SK-N-SH treated with all-trans-retinoic acid at 6 μM for 48 hours (cell line): ENCODE data around the gene AKAP6.
A peak's percentile ranks its signal among the peaks of the same experiment; 100 is the strongest.

Experiments used
- ATAC-seq: fragments of 200-7000 bp; cut with Tn5 transposase; 3 replicates; pipeline ENCODE4 v1.9.1; 2020; ENCODE audit warnings: mild to moderate bottlenecking, moderate library complexity
- ARNTL ChIP-seq: fragments of 450-650 bp; formaldehyde crosslinking; IDR thresholded peaks from 2 replicates; pipeline ENCODE4 v1.5.0; 2020; ENCODE audit warnings: low read depth, mild to moderate bottlenecking, moderate library complexity, borderline replicate concordance
- BACH2 ChIP-seq: fragments of 250-450 bp; sonication (Bioruptor Pico); IDR thresholded peaks from 2 replicates; pipeline ENCODE4 v1.9.0; 2021; ENCODE audit warnings: mild to moderate bottlenecking, borderline replicate concordance
- CREB5 ChIP-seq: fragments of 250-450 bp; sonication (Bioruptor Pico); IDR thresholded peaks from 2 replicates; pipeline ENCODE4 v1.5.1; 2020; ENCODE audit warnings: low read depth, mild to moderate bottlenecking, moderate library complexity
- CSDC2 ChIP-seq: fragments of 250-450 bp; sonication (Bioruptor Pico); IDR thresholded peaks from 2 replicates; pipeline ENCODE4 v1.5.0; 2020; ENCODE audit warnings: mild to moderate bottlenecking, moderate library complexity
- CSRNP3 ChIP-seq: fragments of 250-450 bp; sonication (Bioruptor Pico); IDR thresholded peaks from 2 replicates; pipeline ENCODE4 v1.5.1; 2021; ENCODE audit warnings: mild to moderate bottlenecking, moderate library complexity
- ESRRG ChIP-seq: fragments of 250-450 bp; sonication (Bioruptor Pico); IDR thresholded peaks from 2 replicates; pipeline ENCODE4 v1.6.1; 2021; ENCODE audit warnings: mild to moderate bottlenecking
- GLIS3 ChIP-seq: fragments of 250-450 bp; sonication (Bioruptor Pico); IDR thresholded peaks from 2 replicates; pipeline ENCODE4 v1.5.0; 2020; ENCODE audit warnings: mild to moderate bottlenecking, moderate library complexity
- ISL1 ChIP-seq: fragments of 250-450 bp; sonication (Bioruptor Pico); IDR thresholded peaks from 2 replicates; pipeline ENCODE4 v2.1.2; 2022; ENCODE audit warnings: mild to moderate bottlenecking, moderate library complexity
- OSR1 ChIP-seq: fragments of 250-450 bp; sonication (Bioruptor Pico); IDR thresholded peaks from 2 replicates; pipeline ENCODE4 v1.8.0; 2022; ENCODE audit warnings: moderate library complexity, mild to moderate bottlenecking, inconsistent platforms
- PATZ1 ChIP-seq: fragments of 250-450 bp; sonication (Bioruptor Pico); IDR thresholded peaks from 2 replicates; pipeline ENCODE4 v1.8.0; 2020; ENCODE audit warnings: mild to moderate bottlenecking, moderate library complexity, borderline replicate concordance
- POU6F1 ChIP-seq: fragments of 250-450 bp; sonication (Bioruptor Pico); IDR thresholded peaks from 2 replicates; pipeline ENCODE4 v1.8.0; 2021; ENCODE audit warnings: low read depth, mild to moderate bottlenecking, moderate library complexity, borderline replicate concordance
- PPARA ChIP-seq: fragments of 250-450 bp; sonication (Bioruptor Pico); IDR thresholded peaks from 2 replicates; pipeline ENCODE4 v1.5.0; 2020; ENCODE audit warnings: mild to moderate bottlenecking, borderline replicate concordance
- RARB ChIP-seq: fragments of 250-450 bp; sonication (Bioruptor Pico); IDR thresholded peaks from 2 replicates; pipeline ENCODE4 v1.8.0; 2021; ENCODE audit warnings: mild to moderate bottlenecking, moderate library complexity
- SNAI2 ChIP-seq: fragments of 250-450 bp; sonication (Bioruptor Pico); IDR thresholded peaks from 2 replicates; pipeline ENCODE4 v1.5.0; 2020; ENCODE audit warnings: mild to moderate bottlenecking, moderate library complexity
- TCF4 ChIP-seq: fragments of 250-450 bp; sonication (Bioruptor Pico); IDR thresholded peaks from 2 replicates; pipeline ENCODE4 v1.8.0; 2021; ENCODE audit warnings: mild to moderate bottlenecking, moderate library complexity, borderline replicate concordance
- TOX ChIP-seq: fragments of 250-450 bp; sonication (Bioruptor Pico); IDR thresholded peaks from 2 replicates; pipeline ENCODE4 v1.8.0; 2021; ENCODE audit warnings: mild to moderate bottlenecking, moderate library complexity, borderline replicate concordance
- TSHZ2 ChIP-seq: fragments of 250-450 bp; sonication (Bioruptor Pico); IDR thresholded peaks from 2 replicates; pipeline ENCODE4 v1.5.0; 2020; ENCODE audit warnings: mild to moderate bottlenecking, moderate library complexity
- ZC3H10 ChIP-seq: fragments of 250-450 bp; sonication (Bioruptor Pico); IDR thresholded peaks from 2 replicates; pipeline ENCODE4 v1.5.1; 2021; ENCODE audit warnings: mild to moderate bottlenecking, moderate library complexity
- ZFP3 ChIP-seq: fragments of 250-450 bp; sonication (Bioruptor Pico); IDR thresholded peaks from 2 replicates; pipeline ENCODE4 v1.5.0; 2020; ENCODE audit warnings: mild to moderate bottlenecking, moderate library complexity
- ZFP30 ChIP-seq: fragments of 450-650 bp; formaldehyde crosslinking; IDR thresholded peaks from 2 replicates; pipeline ENCODE4 v1.5.0; 2022; ENCODE audit warnings: mild to moderate bottlenecking, moderate library complexity
- ZNF565 ChIP-seq: fragments of 450-650 bp; formaldehyde crosslinking; conservative IDR thresholded peaks from 2 replicates; pipeline ENCODE4 v1.5.0; 2020; ENCODE audit warnings: low read depth, mild to moderate bottlenecking, moderate library complexity
- ZNF70 ChIP-seq: fragments of 450-650 bp; formaldehyde crosslinking; IDR thresholded peaks from 2 replicates; pipeline ENCODE4 v1.5.0; 2020; ENCODE audit warnings: mild to moderate bottlenecking, moderate library complexity
- ZNF8 ChIP-seq: fragments of 450-650 bp; formaldehyde crosslinking; IDR thresholded peaks from 2 replicates; pipeline ENCODE4 v1.5.0; 2020; ENCODE audit warnings: mild to moderate bottlenecking, moderate library complexity

AKAP6 gene

GRCh38 chr14:32559590-32559989 lies 230.5 kb downstream of the AKAP6 start:
- TF ChIP-seq ISL1 (CRISPR knock-in tag) (0 out of 2 replicates have a peak, but pooled peaks have one; percentile 6), PATZ1 (CRISPR knock-in tag) (no peak), ZC3H10 (CRISPR knock-in tag) (0 out of 2 replicates have a peak, but pooled peaks have one; percentile 28), SNAI2 (CRISPR knock-in tag) (no peak), POU6F1 (CRISPR knock-in tag) (no peak), ZNF565 (CRISPR knock-in tag) (no peak)
- peak; percentile 20; the same call in 2 of the 3 replicates for ATAC-seq

- TF ChIP-seq OSR1 (CRISPR knock-in tag) (no peak), CSDC2 (CRISPR knock-in tag) (no peak), SNAI2 (CRISPR knock-in tag) (0 out of 2 replicates have a peak, but pooled peaks have one; percentile 63), ISL1 (CRISPR knock-in tag) (peak; percentile 56), TCF4 (CRISPR knock-in tag) (no peak)
- peak; percentile 49 for ATAC-seq
Measured at GRCh38 chr14:32560209-32560857, 231.2 kb downstream of the AKAP6 start.

- TF ChIP-seq ZNF8 (no peak), ZNF565 (CRISPR knock-in tag) (no peak), CSDC2 (CRISPR knock-in tag) (peak; percentile 96), ZFP30 (CRISPR knock-in tag) (no peak), ZC3H10 (CRISPR knock-in tag) (peak; percentile 64), ZFP3 (peak; percentile 90), ZNF70 (CRISPR knock-in tag) (no peak), POU6F1 (CRISPR knock-in tag) (peak; percentile 68; the same call in 1 of the 2 replicates), TOX (peak; percentile 82), ARNTL (CRISPR knock-in tag) (no peak), CREB5 (CRISPR knock-in tag) (peak; percentile 60; the same call in 1 of the 2 replicates), PATZ1 (CRISPR knock-in tag) (peak; percentile 91), ESRRG (CRISPR knock-in tag) (0 out of 2 replicates have a peak, but pooled peaks have one; percentile 55), SNAI2 (CRISPR knock-in tag) (peak; percentile 70; the same call in 1 of the 2 replicates), BACH2 (CRISPR knock-in tag) (no peak), TSHZ2 (CRISPR knock-in tag) (peak; percentile 79; the same call in 1 of the 2 replicates), PPARA (CRISPR knock-in tag) (no peak), RARB (CRISPR knock-in tag) (peak; percentile 94), TCF4 (CRISPR knock-in tag) (peak; percentile 76; the same call in 1 of the 2 replicates), CSRNP3 (peak; percentile 66; the same call in 1 of the 2 replicates), ISL1 (CRISPR knock-in tag) (peak; percentile 99), OSR1 (CRISPR knock-in tag) (no peak; the same call in 1 of the 2 replicates), GLIS3 (CRISPR knock-in tag) (peak; percentile 87; the same call in 1 of the 2 replicates)
- ATAC-seq, result peak; percentile 84
Measured at GRCh38 chr14:32561520-32561919, 232.4 kb downstream of the AKAP6 start.
